ENCODE data around the gene DSTYK.
"Not testable (repeated sequence)": the region's sequence is repeated elsewhere in the genome, so short reads cannot be mapped to it uniquely, and the experiment has no call there.

DSTYK gene

DNA sequence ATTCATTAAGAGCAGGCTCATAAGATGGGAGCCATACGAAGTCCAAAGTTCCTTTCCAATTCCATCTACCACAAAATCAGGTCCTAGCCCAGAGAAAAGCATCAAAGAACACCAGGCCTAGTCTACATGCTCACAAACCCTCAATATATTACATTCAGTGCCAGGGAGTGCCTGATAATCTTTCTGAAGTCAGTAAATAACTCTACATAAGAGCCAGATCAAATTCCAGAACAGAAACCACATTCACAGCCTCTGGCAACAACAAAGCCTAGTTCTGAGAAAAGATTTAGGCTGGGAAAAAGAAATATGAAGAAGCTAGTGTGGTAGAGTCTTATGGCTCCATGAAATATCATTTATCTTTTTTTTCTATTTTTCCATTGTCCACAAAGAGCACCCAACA, 49.2 kb downstream of the DSTYK start:
- Histone ChIP-seq H3K4me1 (ENCODE audit: control insufficient read depth, insufficient read depth, low read length) (peaks cover 4% of the 10 kb centered on the region), H3K9ac (ENCODE audit: low read length) (no peak overlapping the region), H3K36me3 (ENCODE audit: control insufficient read depth, insufficient read depth, low read length, severe bottlenecking) (peaks cover 75% of the 10 kb centered on the region), H3K9me3 (ENCODE audit: control insufficient read depth, low read length) (no peaks in the 10 kb centered on the region), H3K4me3 (ENCODE audit: low read length) (no peak overlapping the region), H3K27me3 (replicated peaks; ENCODE audit: control insufficient read depth, insufficient read depth, low read length) (no peaks in the 10 kb centered on the region)
- peak; percentile 71 for DNase-seq (ENCODE audit: low read depth)

DNA sequence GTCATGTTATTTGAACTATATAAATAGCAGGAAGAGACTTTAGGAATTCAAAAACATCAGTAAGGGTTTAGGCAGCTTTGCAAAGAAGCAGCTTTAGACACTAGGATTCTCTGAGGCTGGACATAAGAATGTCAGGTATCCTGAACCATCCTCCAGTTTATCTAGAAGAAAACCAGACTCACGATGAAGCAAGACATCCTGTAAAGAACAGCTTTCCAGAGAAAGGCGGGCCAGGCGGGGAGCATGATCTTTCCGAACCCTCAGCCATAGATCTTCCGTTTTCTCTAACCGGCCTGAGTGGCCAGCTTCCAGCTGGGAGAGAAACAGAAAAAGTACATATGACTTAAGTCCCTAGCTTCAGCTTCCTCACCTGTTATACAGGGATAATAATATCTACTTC, 50.4 kb downstream of the DSTYK start:
- no peak for DNase-seq (ENCODE audit: low read depth)
- Histone ChIP-seq H3K4me1 (ENCODE audit: control insufficient read depth, insufficient read depth, low read length) (peaks cover 4% of the 10 kb centered on the region), H3K9ac (ENCODE audit: low read length) (no peak overlapping the region), H3K9me3 (ENCODE audit: control insufficient read depth, low read length) (no peaks in the 10 kb centered on the region), H3K27me3 (replicated peaks; ENCODE audit: control insufficient read depth, insufficient read depth, low read length) (no peaks in the 10 kb centered on the region), H3K36me3 (ENCODE audit: control insufficient read depth, insufficient read depth, low read length, severe bottlenecking) (peaks cover 80% of the 10 kb centered on the region), H3K4me3 (ENCODE audit: low read length) (no peak overlapping the region)

DNA sequence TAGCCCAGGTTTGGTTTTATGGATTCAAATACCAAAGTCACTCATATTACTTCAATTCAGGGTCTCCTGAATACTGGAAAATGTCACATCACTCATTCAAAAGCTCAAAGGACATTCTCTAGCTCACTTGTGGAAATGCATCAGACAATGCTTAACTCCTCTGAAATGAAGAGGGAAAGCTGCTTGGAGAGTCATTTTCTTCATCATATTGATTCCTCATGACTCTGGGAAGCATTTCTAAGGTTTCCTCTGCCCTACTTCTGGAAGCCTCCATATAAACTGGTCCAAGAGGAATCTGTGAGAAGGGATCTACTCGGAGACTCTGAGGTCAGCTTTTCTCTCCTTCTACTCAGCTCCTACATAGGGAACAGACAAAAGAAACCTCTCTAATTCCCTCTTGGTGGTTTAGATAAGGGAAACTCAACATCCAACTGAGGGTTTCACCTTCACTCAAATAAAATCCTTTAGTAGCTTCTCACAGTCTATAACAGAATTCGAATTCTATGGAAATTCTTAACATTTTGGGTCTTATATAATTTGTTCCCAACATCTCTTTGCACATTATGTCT, 53.4 kb downstream of the DSTYK start:
- Histone ChIP-seq H3K4me3 (ENCODE audit: low read length) (no peak overlapping the region), H3K27me3 (replicated peaks; ENCODE audit: control insufficient read depth, insufficient read depth, low read length) (no peaks in the 10 kb centered on the region), H3K36me3 (ENCODE audit: control insufficient read depth, insufficient read depth, low read length, severe bottlenecking) (peaks cover 85% of the 10 kb centered on the region), H3K9ac (ENCODE audit: low read length) (no peak overlapping the region), H3K9me3 (ENCODE audit: control insufficient read depth, low read length) (no peaks in the 10 kb centered on the region), H3K4me1 (ENCODE audit: control insufficient read depth, insufficient read depth, low read length) (peaks cover 4% of the 10 kb centered on the region)
- DNase-seq (ENCODE audit: low read depth) = no peak

DNA sequence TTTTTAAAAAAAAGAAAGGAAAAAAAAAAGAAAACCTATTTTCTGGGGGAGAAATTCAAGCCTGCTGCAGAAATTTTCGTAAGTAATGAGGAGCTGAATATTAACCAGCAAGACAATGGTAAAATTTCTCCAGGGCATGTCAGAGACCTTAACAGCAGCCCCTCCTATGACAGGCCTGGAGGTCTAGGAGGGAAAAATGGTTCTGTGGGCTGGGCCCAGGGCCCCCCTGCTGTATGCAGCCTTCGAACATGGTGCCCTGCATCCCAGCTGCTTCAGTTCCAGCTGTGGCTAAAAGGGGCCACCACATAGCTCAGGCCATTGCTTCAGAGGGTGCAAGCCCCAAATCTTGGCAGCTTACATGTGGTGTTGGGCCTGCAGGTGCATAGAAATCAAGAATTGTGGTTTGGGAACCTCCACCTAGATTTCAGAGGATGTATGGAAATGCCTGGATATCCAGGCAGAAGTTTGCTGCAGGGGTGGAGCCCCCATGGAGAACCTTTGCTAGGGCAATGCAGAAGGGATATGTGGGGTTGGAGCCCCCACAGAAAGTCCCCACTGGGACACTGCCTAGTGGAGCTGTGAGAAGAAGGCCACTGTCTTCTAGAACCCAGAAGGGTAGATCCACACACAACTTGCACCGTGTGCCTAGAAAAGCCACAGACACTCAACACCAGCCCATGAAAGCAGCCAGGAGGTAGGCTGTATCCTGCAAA, 55.7 kb downstream of the DSTYK start:
- not testable (repeated sequence) for H3K27me3 ChIP-seq (replicated peaks; ENCODE audit: control insufficient read depth, insufficient read depth, low read length); H3K4me3 ChIP-seq (ENCODE audit: low read length); H3K4me1 ChIP-seq (ENCODE audit: control insufficient read depth, insufficient read depth, low read length); H3K9me3 ChIP-seq (ENCODE audit: control insufficient read depth, low read length); H3K9ac ChIP-seq (ENCODE audit: low read length); DNase-seq (ENCODE audit: low read depth)
- H3K36me3 ChIP-seq (ENCODE audit: control insufficient read depth, insufficient read depth, low read length, severe bottlenecking) = peaks cover 72% of the 10 kb centered on the region

DNA sequence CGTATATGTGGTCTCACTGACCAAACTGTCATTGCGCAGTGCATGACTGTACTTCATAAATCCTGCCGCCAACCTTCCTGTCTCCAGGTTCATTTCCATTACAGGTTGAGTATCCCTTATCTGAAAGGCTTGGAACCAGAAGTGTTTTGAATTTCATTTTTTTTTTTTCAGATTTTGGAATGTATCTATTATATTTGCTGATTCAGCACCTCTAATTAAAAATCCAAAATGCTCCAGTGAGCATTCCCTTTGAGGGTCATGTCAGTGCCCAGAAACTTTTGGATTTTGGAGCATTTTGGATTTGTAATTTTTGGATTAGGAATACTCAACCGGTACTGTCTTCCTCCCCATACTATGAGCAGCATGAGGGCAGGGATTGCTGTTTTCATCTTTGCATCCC, 59.0 kb downstream of the DSTYK start:
- Histone ChIP-seq H3K27me3 (replicated peaks; ENCODE audit: control insufficient read depth, insufficient read depth, low read length) (no peaks in the 10 kb centered on the region), H3K36me3 (ENCODE audit: control insufficient read depth, insufficient read depth, low read length, severe bottlenecking) (peaks cover 68% of the 10 kb centered on the region), H3K9ac (ENCODE audit: low read length) (no peak overlapping the region), H3K9me3 (ENCODE audit: control insufficient read depth, low read length) (no peaks in the 10 kb centered on the region), H3K4me3 (ENCODE audit: low read length) (no peak overlapping the region), H3K4me1 (ENCODE audit: control insufficient read depth, insufficient read depth, low read length) (peaks cover 3% of the 10 kb centered on the region)
- no peak for DNase-seq (ENCODE audit: low read depth)

DNA sequence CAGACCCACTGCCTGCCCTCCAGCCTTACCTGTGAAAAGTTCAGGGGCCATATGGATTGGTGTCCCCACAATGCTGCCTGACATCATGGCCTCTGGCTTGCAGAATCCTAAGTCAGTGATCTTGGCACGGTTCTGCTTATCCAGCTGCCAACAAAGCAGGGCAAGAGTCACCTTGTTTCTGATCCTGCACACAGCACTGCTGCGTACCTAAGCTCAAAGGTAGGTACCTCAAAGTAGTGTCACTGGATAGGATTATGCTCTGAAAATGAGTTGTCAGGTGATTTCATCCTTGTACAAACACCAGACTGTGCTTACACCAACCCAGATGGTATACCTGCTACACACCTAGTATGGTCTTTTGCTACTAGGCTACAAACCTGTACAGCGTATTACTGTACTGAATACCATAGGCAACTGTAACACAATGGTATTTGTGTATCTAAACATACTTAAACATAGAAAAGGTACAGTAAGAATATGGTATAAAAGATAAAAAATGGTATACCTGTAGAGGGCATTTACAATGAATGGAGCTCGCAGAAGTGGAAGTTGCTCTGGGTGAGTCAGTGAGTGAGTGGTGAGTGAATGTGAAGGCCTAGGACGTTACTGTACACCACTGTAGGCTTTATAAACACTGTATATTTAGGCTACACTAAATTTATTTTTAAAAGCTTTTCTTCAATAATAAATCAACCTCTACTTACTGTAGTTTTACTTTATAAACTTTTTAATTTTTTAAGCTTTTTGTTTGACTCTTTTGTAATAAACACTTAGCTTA, 60.7 kb downstream of the DSTYK start:
- no peak for DNase-seq (ENCODE audit: low read depth)
- H3K36me3 ChIP-seq (ENCODE audit: control insufficient read depth, insufficient read depth, low read length, severe bottlenecking) = peaks cover 60% of the 10 kb centered on the region
- H3K4me3 ChIP-seq (ENCODE audit: low read length) = no peak overlapping the region
- H3K27me3 ChIP-seq (replicated peaks; ENCODE audit: control insufficient read depth, insufficient read depth, low read length) = no peaks in the 10 kb centered on the region
- H3K9me3 ChIP-seq (ENCODE audit: control insufficient read depth, low read length) = no peaks in the 10 kb centered on the region
- H3K4me1 ChIP-seq (ENCODE audit: control insufficient read depth, insufficient read depth, low read length) = peaks cover 12% of the 10 kb centered on the region
- no peak overlapping the region for H3K9ac ChIP-seq (ENCODE audit: low read length)

DNA sequence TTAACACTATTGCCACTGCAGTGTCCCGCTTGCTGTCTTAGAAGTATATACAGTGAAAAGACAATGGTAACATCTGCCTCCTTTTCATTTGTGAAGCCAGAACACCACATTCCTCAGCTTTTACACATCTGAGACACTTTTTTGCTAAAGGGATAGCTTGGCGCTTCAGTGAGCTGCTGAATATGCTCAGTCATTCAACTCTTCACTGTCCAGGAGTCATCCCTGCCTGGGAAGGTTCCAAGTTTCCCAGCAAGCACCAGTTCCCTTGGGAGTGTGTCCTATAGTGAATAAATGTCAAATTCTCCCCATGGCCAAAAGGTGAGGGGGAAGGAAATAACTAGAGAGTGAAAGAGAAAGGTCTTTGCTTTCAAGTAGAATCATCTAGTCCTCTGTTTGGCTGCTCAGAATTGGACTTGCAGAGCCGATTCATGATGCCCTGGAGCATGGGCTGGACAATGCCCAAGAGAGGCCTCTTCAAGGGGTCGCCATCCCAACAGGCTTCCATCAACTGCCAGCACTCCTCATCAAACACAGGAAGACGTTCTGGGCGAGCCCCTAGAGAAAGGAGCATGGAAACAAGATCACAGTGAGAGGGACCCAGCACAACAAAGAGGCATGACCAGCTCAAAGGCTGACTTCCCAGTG, 64.2 kb downstream of the DSTYK start:
- DNase-seq (ENCODE audit: low read depth) = peak; percentile 56
- peaks cover 38% of the 10 kb centered on the region for H3K36me3 ChIP-seq (ENCODE audit: control insufficient read depth, insufficient read depth, low read length, severe bottlenecking)
- H3K4me3 ChIP-seq (ENCODE audit: low read length) = no peak overlapping the region
- peaks cover 34% of the 10 kb centered on the region for H3K4me1 ChIP-seq (ENCODE audit: control insufficient read depth, insufficient read depth, low read length)
- peak overlapping the region; percentile 43 for H3K9ac ChIP-seq (ENCODE audit: low read length)
- H3K27me3 ChIP-seq (replicated peaks; ENCODE audit: control insufficient read depth, insufficient read depth, low read length) = no peaks in the 10 kb centered on the region
- no peaks in the 10 kb centered on the region for H3K9me3 ChIP-seq (ENCODE audit: control insufficient read depth, low read length)

DNA sequence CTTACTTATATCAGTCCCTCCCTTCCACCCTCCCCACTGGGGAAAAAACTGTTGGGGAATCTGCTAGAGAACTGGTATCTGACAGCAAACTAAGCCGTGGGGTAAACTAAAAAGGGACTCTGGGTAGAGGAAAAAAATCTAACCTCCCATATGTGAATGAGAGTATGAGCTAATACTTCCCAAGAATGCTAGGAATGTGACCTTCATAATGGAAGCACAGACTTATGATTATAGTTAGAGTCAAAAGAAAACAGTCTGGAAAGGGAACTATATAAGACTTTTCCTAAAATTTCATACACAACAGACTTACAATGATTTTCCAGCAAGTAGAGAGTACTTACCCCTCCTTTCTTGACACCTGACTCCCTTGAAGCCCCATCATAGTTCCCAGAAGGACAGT, 66.8 kb downstream of the DSTYK start:
- H3K4me1 ChIP-seq (ENCODE audit: control insufficient read depth, insufficient read depth, low read length) = peaks cover 46% of the 10 kb centered on the region
- H3K4me3 ChIP-seq (ENCODE audit: low read length) = peak overlapping the region; percentile 47
- no peaks in the 10 kb centered on the region for H3K9me3 ChIP-seq (ENCODE audit: control insufficient read depth, low read length)
- DNase-seq (ENCODE audit: low read depth) = peak; percentile 76
- no peaks in the 10 kb centered on the region for H3K27me3 ChIP-seq (replicated peaks; ENCODE audit: control insufficient read depth, insufficient read depth, low read length)
- H3K36me3 ChIP-seq (ENCODE audit: control insufficient read depth, insufficient read depth, low read length, severe bottlenecking) = peaks cover 25% of the 10 kb centered on the region
- peak overlapping the region; percentile 40 for H3K9ac ChIP-seq (ENCODE audit: low read length)

DNA sequence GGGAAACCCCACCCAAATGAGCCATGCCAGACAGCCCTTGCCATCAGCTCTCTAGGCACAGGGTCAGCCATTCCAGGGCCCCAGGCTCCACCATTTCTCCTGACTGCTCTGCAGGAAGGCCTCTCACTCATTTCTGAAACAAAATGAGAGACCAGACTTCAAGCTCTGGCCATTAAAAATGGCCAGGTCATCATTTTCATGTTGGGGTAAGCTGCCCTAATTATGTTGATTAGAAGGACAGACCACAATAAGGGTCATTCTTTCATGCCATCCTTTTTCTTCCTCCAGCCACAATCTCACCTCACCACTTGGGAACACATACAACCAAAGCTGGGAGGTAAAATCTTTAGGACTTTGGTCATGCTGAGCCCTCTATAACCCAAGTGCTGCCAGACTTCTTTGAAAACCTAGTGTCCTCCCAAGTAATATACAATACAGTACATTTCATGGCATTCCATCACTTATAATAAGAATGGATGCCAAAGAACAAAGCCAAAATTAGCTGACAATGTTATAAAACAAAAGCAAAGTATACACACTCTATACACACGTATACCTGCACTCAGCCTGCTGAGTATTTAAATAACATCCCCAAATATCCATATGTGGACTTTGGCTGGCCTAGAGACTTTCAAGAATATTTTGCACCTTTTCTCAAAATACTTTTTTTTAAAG, 67.3 kb downstream of the DSTYK start:
- Histone ChIP-seq H3K4me3 (ENCODE audit: low read length) (peak overlapping the region; percentile 47), H3K27me3 (replicated peaks; ENCODE audit: control insufficient read depth, insufficient read depth, low read length) (no peaks in the 10 kb centered on the region), H3K9ac (ENCODE audit: low read length) (peak overlapping the region; percentile 16), H3K4me1 (ENCODE audit: control insufficient read depth, insufficient read depth, low read length) (peaks cover 46% of the 10 kb centered on the region), H3K36me3 (ENCODE audit: control insufficient read depth, insufficient read depth, low read length, severe bottlenecking) (peaks cover 19% of the 10 kb centered on the region), H3K9me3 (ENCODE audit: control insufficient read depth, low read length) (no peaks in the 10 kb centered on the region)
- no peak for DNase-seq (ENCODE audit: low read depth)

DNA sequence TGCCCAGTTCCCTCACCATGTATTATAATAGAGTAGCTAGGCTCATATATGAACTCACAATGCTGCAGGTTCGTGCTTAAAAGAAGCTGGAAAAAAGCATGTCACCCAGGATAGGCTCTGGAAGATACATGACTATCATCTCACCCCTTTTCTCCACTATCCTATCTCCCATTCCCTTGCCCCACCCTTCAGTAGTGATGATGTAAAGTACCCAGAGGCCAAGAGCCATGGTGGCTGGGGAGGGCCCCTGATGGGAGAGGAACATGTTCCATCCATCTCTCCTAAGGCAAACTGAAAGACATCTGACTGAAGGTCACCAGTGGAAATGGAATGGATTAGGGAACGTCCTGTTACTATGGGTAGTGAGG, 69.4 kb downstream of the DSTYK start:
- Histone ChIP-seq H3K36me3 (ENCODE audit: control insufficient read depth, insufficient read depth, low read length, severe bottlenecking) (peaks cover 4% of the 10 kb centered on the region), H3K4me3 (ENCODE audit: low read length) (peak overlapping the region; percentile 35), H3K9me3 (ENCODE audit: control insufficient read depth, low read length) (no peaks in the 10 kb centered on the region), H3K9ac (ENCODE audit: low read length) (peak overlapping the region; percentile 48), H3K4me1 (ENCODE audit: control insufficient read depth, insufficient read depth, low read length) (peaks cover 39% of the 10 kb centered on the region), H3K27me3 (replicated peaks; ENCODE audit: control insufficient read depth, insufficient read depth, low read length) (no peaks in the 10 kb centered on the region)
- DNase-seq (ENCODE audit: low read depth) = no peak
